Measurements from ENCODE around the gene DERA.
"Not testable (repeated sequence)": the region's sequence is repeated elsewhere in the genome, so short reads cannot be mapped to it uniquely, and the experiment has no call there.

The DERA gene

GRCh38 chr12:15904378-15904920 is 6.7 kb upstream of the DERA start:
- DNase-seq (ENCODE audit: low read depth): no peak
- TF ChIP-seq CTCF (IDR thresholded peaks at IDR 0.05; ENCODE audit: insufficient read depth, low read depth, low read length, missing control alignments): no peak
- no peak overlapping the region for H3K4me3 ChIP-seq (ENCODE audit: low read depth, low read length)

GRCh38 chr12:15910468-15910863 is 666 bp upstream of the DERA start:
- TF ChIP-seq CTCF (IDR thresholded peaks at IDR 0.05; ENCODE audit: insufficient read depth, low read depth, low read length, missing control alignments): no peak
- no peak for DNase-seq (ENCODE audit: low read depth)
- peak overlapping the region; percentile 85 for H3K4me3 ChIP-seq (ENCODE audit: low read depth, low read length)

GRCh38 chr12:15911931-15912330 is 799 bp downstream of the DERA start:
- not testable (repeated sequence) for DNase-seq (ENCODE audit: low read depth)
- peak overlapping the region; percentile 85 for H3K4me3 ChIP-seq (ENCODE audit: low read depth, low read length)

- DNase-seq (ENCODE audit: low read depth); H3K4me3 ChIP-seq (ENCODE audit: low read depth, low read length): not testable (repeated sequence)
These were observed 3.0 kb downstream of the DERA start for GRCh38 chr12:15914131-15914530.

GRCh38 chr12:15918066-15918465 is 6.9 kb downstream of the DERA start:
- H3K4me3 ChIP-seq (ENCODE audit: low read depth, low read length): no peak overlapping the region
- no peak for TF ChIP-seq CTCF (IDR thresholded peaks at IDR 0.05; ENCODE audit: insufficient read depth, low read depth, low read length, missing control alignments)
- no peak for DNase-seq (ENCODE audit: low read depth)

- no peak for TF ChIP-seq CTCF (IDR thresholded peaks at IDR 0.05; ENCODE audit: insufficient read depth, low read depth, low read length, missing control alignments)
- H3K4me3 ChIP-seq (ENCODE audit: low read depth, low read length): no peak overlapping the region
- no peak for DNase-seq (ENCODE audit: low read depth)
These were observed 8.3 kb downstream of the DERA start for GRCh38 chr12:15919418-15919817.

- no peak overlapping the region for H3K4me3 ChIP-seq (ENCODE audit: low read depth, low read length)
- no peak for DNase-seq (ENCODE audit: low read depth)
- TF ChIP-seq CTCF (IDR thresholded peaks at IDR 0.05; ENCODE audit: insufficient read depth, low read depth, low read length, missing control alignments): no peak
These were observed 13.8 kb downstream of the DERA start for GRCh38 chr12:15924956-15925355.

- TF ChIP-seq CTCF (IDR thresholded peaks at IDR 0.05; ENCODE audit: insufficient read depth, low read depth, low read length, missing control alignments): no peak
- no peak overlapping the region for H3K4me3 ChIP-seq (ENCODE audit: low read depth, low read length)
- DNase-seq (ENCODE audit: low read depth): no peak
These were observed 17.2 kb downstream of the DERA start for GRCh38 chr12:15928346-15928745.

Measured in GM12865 (cell line).